Glutamatergic neuron (in vitro differentiated cells): Measurements from ENCODE around the gene LCT. TPM values are rescaled to one million over a fixed set of nuclear protein-coding genes. Genes with fewer than 3 reads are reported as not detected.
"Not testable (repeated sequence)": the region's sequence is repeated elsewhere in the genome, so short reads cannot be mapped to it uniquely, and the experiment has no call there.

Experiments
- DNase-seq: peaks from one replicate; pipeline ENCODE4 v3.0.0; 2022
- H3K27ac Mint-ChIP-seq: one replicate; pipeline ENCODE4 v1.8.0; 2020; ENCODE audit warnings: mild to moderate bottlenecking, mixed read lengths, inconsistent platforms; ENCODE audit not compliant: unreplicated experiment
- H3K27me3 Mint-ChIP-seq: one replicate; pipeline ENCODE4 v1.8.0; 2020; ENCODE audit warnings: mild to moderate bottlenecking, moderate library complexity, mixed read lengths, inconsistent platforms; ENCODE audit not compliant: unreplicated experiment
- H3K36me3 Mint-ChIP-seq: one replicate; pipeline ENCODE4 v1.8.0; 2020; ENCODE audit warnings: mild to moderate bottlenecking, mixed read lengths, inconsistent platforms; ENCODE audit not compliant: unreplicated experiment
- H3K4me1 Mint-ChIP-seq: one replicate; pipeline ENCODE4 v1.8.0; 2020; ENCODE audit warnings: mild to moderate bottlenecking, low read depth, mixed read lengths, inconsistent platforms; ENCODE audit not compliant: unreplicated experiment
- H3K4me3 Mint-ChIP-seq: one replicate; pipeline ENCODE4 v1.8.0; 2020; ENCODE audit warnings: mild to moderate bottlenecking, mixed read lengths, inconsistent platforms; ENCODE audit not compliant: unreplicated experiment
- H3K9me3 Mint-ChIP-seq: one replicate; pipeline ENCODE4 v1.8.0; 2020; ENCODE audit warnings: mild to moderate bottlenecking, moderate library complexity, mixed read lengths, inconsistent platforms; ENCODE audit not compliant: unreplicated experiment
- CTCF ChIP-seq: fragments of 200-600 bp; sonication (generic); IDR thresholded peaks from one replicate; pipeline ENCODE4 v1.5.0; 2021; ENCODE audit not compliant: partially characterized antibody, unreplicated experiment
- total RNA-seq: library from RNA; stranded (reverse); fragmentation: NEBNext Ultra II Directional; extraction: Animal tissue kit (Norgen Biotek cat#: 25700); gene quantifications from one replicate; pipeline ENCODE4 v1.2.1, GENCODE V29; 2021; ENCODE audit not compliant: unreplicated experiment

The LCT gene
- total RNA-seq, 1 donor from 2014 or later: not detected

- Mint-ChIP-seq H3K36me3 (peaks cover 4% of the 10 kb centered on the region), H3K27me3 (peaks cover 2% of the 10 kb centered on the region), H3K27ac (no peak overlapping the region), H3K4me3 (no peak overlapping the region), H3K9me3 (peaks cover 2% of the 10 kb centered on the region), H3K4me1 (no peaks in the 10 kb centered on the region)
- TF ChIP-seq CTCF: no peak
- DNase-seq: no peak
Observed at GRCh38 chr2:135798275-135798705, 38.7 kb downstream of the LCT start.

- H3K36me3 Mint-ChIP-seq: peaks cover 4% of the 10 kb centered on the region
- peak; percentile 84 for DNase-seq
- H3K9me3 Mint-ChIP-seq: peaks cover 2% of the 10 kb centered on the region
- no peak overlapping the region for H3K27ac Mint-ChIP-seq
- peak; percentile 87 for TF ChIP-seq CTCF
- no peaks in the 10 kb centered on the region for H3K4me1 Mint-ChIP-seq
- H3K4me3 Mint-ChIP-seq: no peak overlapping the region
- peaks cover 2% of the 10 kb centered on the region for H3K27me3 Mint-ChIP-seq
Observed at GRCh38 chr2:135797497-135798274, 39.3 kb downstream of the LCT start.

- Mint-ChIP-seq H3K4me1 (no peaks in the 10 kb centered on the region), H3K27ac (no peak overlapping the region), H3K9me3 (peaks cover 2% of the 10 kb centered on the region), H3K36me3 (no peaks in the 10 kb centered on the region), H3K27me3 (no peaks in the 10 kb centered on the region), H3K4me3 (no peak overlapping the region)
- no peak for DNase-seq
- no peak for TF ChIP-seq CTCF
Observed at GRCh38 chr2:135796606-135797005, 40.4 kb downstream of the LCT start.

- not testable (repeated sequence) for H3K36me3 Mint-ChIP-seq, H3K27me3 Mint-ChIP-seq, H3K27ac Mint-ChIP-seq, H3K4me1 Mint-ChIP-seq, H3K4me3 Mint-ChIP-seq, H3K9me3 Mint-ChIP-seq, DNase-seq
Observed at GRCh38 chr2:135795641-135796040, 41.3 kb downstream of the LCT start.

- Mint-ChIP-seq H3K27ac (no peak overlapping the region), H3K4me1 (no peaks in the 10 kb centered on the region), H3K36me3 (peaks cover 4% of the 10 kb centered on the region), H3K4me3 (no peak overlapping the region), H3K9me3 (peaks cover 2% of the 10 kb centered on the region), H3K27me3 (peaks cover 2% of the 10 kb centered on the region)
- TF ChIP-seq CTCF: no peak
- DNase-seq: no peak
Observed at GRCh38 chr2:135792401-135793150, 44.4 kb downstream of the LCT start.
